ENCODE data around the gene RGS10. TPM values are rescaled to one million over a fixed set of nuclear protein-coding genes. Genes with fewer than 3 reads are reported as not detected.
"Not testable (repeated sequence)": the region's sequence is repeated elsewhere in the genome, so short reads cannot be mapped to it uniquely, and the experiment has no call there.

Gene RGS10, protein sequence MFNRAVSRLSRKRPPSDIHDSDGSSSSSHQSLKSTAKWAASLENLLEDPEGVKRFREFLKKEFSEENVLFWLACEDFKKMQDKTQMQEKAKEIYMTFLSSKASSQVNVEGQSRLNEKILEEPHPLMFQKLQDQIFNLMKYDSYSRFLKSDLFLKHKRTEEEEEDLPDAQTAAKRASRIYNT
- 95.1 and 96.0 TPM in 2 replicates for total RNA-seq

- intact Hi-C loops (cut with micrococcal nuclease): loop anchor here (1.0 to 10.0 kb wide), 11 partner anchors 34 to 460 kb away; partner anchors contain the start of genes BAG3, EIF3A, GRK5 and PRDX3
Measured at GRCh38 chr10:119542357-119542987, at the start of gene RGS10. Gene RGS10 (minus strand): TSS chr10:119542719. CDS start chr10:119542638, 81 bp downstream.

GRCh38 chr10:119588071-119588470 lies 45.6 kb upstream of the RGS10 start:
- intact Hi-C loops (cut with micrococcal nuclease): no loop called here

DNA sequence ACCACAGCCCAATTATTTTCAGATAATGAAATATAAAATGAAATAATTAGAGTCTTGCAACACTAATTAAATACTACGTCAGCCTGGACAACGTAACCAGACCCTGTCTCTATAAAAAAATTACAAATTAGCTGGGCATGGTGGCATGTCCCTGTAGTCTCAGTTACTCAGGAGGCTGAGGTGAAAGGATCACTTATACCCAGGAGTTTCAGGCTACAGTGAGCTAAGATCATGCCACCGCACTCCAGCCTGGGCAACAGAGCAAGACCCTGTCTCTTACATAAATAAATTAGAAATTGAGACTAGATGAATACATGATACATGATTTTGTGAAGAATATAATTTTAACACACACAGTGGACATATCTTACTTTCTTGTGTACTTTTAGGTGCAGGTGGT lies 35.8 kb upstream of the RGS10 start:
- intact Hi-C loops (cut with micrococcal nuclease): no loop called here

GRCh38 chr10:119575991-119576390 lies 33.5 kb upstream of the RGS10 start:
- intact Hi-C loops (cut with micrococcal nuclease): loop anchor here (2.0 kb wide), 1 partner anchor 33 kb away; the partner anchor contains the start of gene RGS10

GRCh38 chr10:119575506-119575905 lies 33.0 kb upstream of the RGS10 start:
- intact Hi-C loops (cut with micrococcal nuclease): no loop called here

- intact Hi-C loops (cut with micrococcal nuclease): no loop called here
Measured at GRCh38 chr10:119567978-119568377, 25.5 kb upstream of the RGS10 start.

- intact Hi-C loops (cut with micrococcal nuclease): no loop called here
Measured at GRCh38 chr10:119562097-119562496, 19.6 kb upstream of the RGS10 start.

GRCh38 chr10:119559511-119559910 lies 17.0 kb upstream of the RGS10 start:
- intact Hi-C loops (cut with micrococcal nuclease): not testable (repeated sequence)

GRCh38 chr10:119556081-119556480 lies 13.6 kb upstream of the RGS10 start:
- intact Hi-C loops (cut with micrococcal nuclease): not testable (repeated sequence)

DNA sequence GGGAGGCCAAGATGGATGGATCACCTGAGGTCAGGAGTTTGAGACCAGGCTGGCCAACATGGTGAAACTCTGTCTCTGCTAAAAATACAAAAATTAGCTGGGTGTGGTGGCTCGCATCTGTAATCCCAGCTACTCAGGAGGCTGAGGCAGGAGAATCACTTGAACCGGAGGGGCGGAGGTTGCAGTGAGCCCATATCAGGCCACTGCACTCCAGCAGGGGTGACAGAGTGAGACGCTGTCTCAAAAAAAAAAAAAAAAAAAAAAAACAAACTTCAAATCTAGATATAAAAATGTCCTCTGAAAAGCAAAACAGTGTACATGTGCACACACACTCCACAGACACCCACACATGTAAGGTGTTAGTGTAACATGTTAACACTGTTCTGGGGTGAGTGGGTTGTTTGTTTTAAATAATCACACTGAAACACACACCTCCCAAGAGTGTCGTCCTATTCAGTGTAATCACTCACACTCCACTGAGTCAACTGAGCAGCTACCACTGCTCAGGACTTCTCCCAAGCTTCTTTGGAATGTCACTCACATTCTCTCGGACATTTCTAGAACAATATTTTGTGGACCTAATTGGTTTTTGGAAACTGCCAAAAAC lies 12.8 kb upstream of the RGS10 start:
- intact Hi-C loops (cut with micrococcal nuclease): no loop called here

- intact Hi-C loops (cut with micrococcal nuclease): no loop called here
Measured at GRCh38 chr10:119550827-119551226, 8.3 kb upstream of the RGS10 start.

DNA sequence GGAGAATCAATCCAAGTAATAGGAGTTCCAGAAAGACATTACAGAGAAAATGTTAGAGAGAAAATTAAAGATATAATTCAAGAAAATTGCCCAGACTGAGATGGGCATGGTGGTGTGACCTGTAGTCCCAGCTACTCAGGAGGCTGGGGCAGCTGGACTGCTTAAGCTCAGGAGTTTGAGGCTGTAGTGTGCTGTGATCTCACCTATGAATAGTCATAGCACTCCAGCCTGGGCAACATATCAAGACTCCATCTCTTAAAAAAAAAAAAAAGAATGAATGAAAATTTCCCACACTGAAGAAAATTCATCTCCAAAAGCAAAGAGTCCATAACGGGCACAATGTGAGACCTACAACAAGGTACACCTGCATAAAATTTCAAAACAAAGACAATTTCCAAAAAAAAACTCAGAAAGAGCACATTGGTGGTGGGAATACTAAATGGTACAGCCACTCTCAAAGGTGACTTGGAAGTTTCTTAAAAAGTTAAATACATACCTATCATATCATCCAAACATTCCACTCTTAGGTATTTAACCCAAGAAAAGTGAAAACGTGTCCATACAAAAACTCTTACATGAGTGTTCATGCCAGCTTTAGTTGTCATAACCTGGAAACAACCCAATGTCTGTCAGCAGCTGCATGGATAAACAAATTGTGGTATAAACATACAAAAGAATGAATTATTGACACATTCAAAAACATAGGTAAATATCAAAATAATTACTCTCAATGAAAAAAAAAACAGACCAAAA lies 6.9 kb upstream of the RGS10 start:
- intact Hi-C loops (cut with micrococcal nuclease): loop anchor here (10.0 kb wide), 1 partner anchor 245 kb away; no protein-coding TSS in a partner anchor

- intact Hi-C loops (cut with micrococcal nuclease): loop anchor here (10.0 kb wide), 1 partner anchor 241 kb away; no protein-coding TSS in a partner anchor
Measured at GRCh38 chr10:119546009-119546408, 3.5 kb upstream of the RGS10 start.

DNA sequence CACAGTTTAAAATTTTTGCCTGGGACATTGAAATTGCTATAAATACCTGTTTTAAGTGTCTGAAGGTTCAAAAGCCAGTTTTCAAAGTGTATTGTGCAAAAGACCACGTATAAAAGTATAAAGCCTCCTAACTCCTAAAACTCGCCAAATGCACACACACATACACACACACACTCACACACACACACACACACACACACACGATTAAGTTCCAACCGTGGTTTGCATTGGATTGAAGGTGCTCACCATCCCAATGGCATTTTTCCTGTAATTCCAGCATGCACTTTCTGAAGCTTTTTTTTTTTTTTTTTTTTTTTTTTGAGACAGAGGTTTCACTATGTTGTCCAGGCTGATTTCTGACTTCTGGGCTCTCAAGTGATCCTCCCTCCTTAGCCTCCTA lies 2.8 kb upstream of the RGS10 start:
- intact Hi-C loops (cut with micrococcal nuclease): loop anchor here (10.0 kb wide), 1 partner anchor 241 kb away; no protein-coding TSS in a partner anchor

DNA sequence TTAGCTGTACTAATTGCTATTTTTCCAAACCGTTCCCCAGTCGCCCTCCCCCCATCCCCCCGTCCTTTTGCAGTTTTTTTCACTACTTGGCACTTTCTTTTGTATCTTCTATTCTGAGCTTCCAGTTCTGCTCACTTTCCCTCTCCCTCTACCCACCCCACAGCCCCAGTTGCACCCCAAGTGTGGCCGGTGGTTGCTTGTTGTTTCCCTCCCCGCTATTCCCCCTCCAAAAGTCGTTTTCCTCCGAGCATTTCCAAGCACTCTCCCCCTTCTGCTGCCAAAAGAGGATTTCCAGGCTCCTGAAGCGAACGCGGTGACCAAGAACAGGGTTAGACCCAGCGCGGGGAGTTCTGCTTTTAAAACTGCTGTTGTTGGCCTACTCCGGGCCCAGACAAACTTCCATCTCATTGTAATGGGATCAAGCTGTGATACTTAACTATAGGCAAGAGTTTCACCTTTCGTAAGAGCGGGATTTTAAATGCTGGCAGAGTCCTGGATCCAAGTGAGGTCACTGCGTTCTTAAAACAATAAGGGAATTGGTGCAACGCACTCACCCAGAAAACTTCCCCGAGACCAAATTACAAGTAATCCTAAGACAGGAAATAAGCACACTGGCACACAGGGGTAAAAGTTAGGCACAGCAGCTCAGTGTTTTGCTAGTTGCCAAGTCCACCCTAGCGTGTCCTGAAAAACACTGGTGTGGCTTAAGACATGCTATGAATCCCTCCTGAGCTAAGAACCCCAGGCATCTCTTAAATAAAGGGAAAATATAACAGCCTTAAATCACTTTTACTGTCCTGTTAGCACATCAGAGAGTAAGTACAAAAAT lies 1.5 kb upstream of the RGS10 start:
- intact Hi-C loops (cut with micrococcal nuclease): loop anchor here (1.0 to 10.0 kb wide), 10 partner anchors 28 to 462 kb away; partner anchors contain the start of genes EIF3A, GRK5 and PRDX3

DNA sequence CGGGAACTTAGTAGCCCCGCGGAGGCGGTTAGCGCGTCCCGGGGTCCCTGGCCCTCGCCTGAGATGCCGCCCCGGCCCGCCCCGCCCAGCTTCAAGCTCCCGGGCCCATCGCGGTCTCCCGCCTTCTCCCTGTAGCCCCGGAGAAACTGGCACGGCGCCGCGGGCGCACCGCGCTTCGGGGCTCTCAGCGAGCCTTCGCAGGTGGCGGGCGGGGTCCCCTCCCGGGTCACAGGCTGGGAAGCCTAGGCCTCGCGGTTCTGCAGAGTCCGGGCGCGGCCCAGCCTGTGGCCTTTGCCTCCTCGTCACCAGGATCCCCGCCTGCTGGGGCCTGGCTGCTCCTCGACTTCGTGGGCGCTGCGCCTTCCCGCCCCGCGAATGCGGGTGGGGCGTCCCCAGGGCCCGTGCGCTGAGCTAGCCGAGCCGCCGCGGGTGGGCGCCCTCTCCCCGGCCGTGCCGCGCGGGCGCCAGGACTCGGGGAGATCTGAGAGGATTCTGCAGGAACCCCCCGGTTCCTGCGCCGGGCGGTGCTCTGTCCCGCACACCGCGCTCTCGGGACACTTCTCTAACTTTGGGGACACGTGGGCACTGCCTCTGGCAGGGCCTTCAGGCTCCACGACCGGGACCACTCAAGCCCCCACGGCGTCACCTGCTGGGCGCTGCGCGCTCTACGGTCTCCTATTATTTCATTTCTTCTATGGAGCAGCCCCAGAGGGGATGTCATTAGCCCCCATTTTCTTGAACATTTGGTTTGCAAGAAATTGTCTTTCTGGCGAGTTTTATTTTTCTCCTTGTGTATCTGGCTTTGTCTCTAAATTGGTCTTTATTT lies 682 bp upstream of the RGS10 start:
- intact Hi-C loops (cut with micrococcal nuclease): loop anchor here (1.0 to 10.0 kb wide), 13 partner anchors 27 to 461 kb away; partner anchors contain the start of genes BAG3, EIF3A, GRK5 and PRDX3

GRCh38 chr10:119541459-119542356 lies 811 bp downstream of the RGS10 start:
- intact Hi-C loops (cut with micrococcal nuclease): loop anchor here (1.0 to 10.0 kb wide), 11 partner anchors 35 to 459 kb away; partner anchors contain the start of genes BAG3, EIF3A, GRK5 and PRDX3

DNA sequence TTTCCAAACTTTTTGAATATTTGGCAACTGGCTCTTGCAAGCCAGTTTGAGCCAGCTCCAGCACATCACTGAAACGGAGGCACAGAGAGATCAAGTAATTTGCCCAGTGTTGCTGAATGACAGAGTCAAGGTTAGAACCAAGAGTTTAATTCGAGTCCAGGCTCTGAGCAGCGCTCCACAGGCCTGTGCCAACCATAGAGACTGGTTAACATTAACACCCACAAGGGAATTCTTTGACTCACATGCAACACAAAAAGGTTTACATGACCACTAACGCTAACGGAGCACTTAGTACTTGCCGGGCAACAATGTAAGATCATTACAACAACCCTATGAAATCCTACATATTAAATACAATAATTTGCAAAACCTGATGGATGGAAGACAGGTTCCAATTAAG lies 1.5 kb downstream of the RGS10 start:
- intact Hi-C loops (cut with micrococcal nuclease): loop anchor here (5.0 to 10.0 kb wide), 3 partner anchors 236 to 459 kb away; partner anchors contain the start of gene EIF3A

Data from T-helper 2 cell treated with Interferon-gamma antibody and Interleukin-4, amounts not matched to agents 100 ng/mL and 5 ng/mL, for 36 hours (primary cell).